BJ (cell line): ENCODE results near the gene IKBKE. TPM values are rescaled to one million over a fixed set of nuclear protein-coding genes. Genes with fewer than 3 reads are reported as not detected.

ENCODE experiments used
- CTCF ChIA-PET: fragments of 350-600 bp; formaldehyde crosslinking; extraction: SDS; loops from one replicate; lab custom pipeline; 2021; ENCODE audit warnings: antibody characterized with exemption, inconsistent platforms; lab: Yijun Ruan, JAX
- POLR2A ChIA-PET: fragments of 300-600 bp; sonication (Branson Sonifier 250); formaldehyde crosslinking; extraction: SDS; loops from one replicate; lab custom pipeline; 2021; ENCODE audit warnings: antibody characterized with exemption; lab: Charles Lee
- DNase-seq: peaks from one replicate; pipeline ENCODE4 v3.0.0-alpha.2; 2011; ENCODE audit warnings: low read depth
- H3K27me3 ChIP-seq: 2 replicates; pipeline ENCODE4 v1.6.0; 2011; ENCODE audit warnings: low read length; ENCODE audit not compliant: control insufficient read depth, insufficient read depth
- H3K36me3 ChIP-seq: 2 replicates; pipeline ENCODE4 v1.5.1; 2011; ENCODE audit warnings: low read length; ENCODE audit not compliant: control insufficient read depth, insufficient read depth
- H3K4me3 ChIP-seq: 2 replicates; pipeline ENCODE4 v1.5.1; 2011; ENCODE audit warnings: low read depth, mild to moderate bottlenecking, control low read depth, low read length
- CTCF ChIP-seq: IDR thresholded peaks from 2 replicates; pipeline ENCODE4 v1.5.1; 2011; ENCODE audit warnings: low read depth, mild to moderate bottlenecking, control low read depth, inconsistent platforms, low read length, moderate library complexity; ENCODE audit not compliant: insufficient read depth
- polyA plus RNA-seq: library from polyadenylated mRNA; depleted of rRNA; stranded (reverse); fragments of >200 nt; gene quantifications from 2 replicates; pipeline ENCODE4 v1.2.3, GENCODE V29; 2011

Gene IKBKE
- polyA plus RNA-seq, 1 experiment = 23.0 TPM

- CTCF ChIA-PET = interaction anchor here (0.5 to 6.9 kb wide), 5 partner anchors 9 to 172 kb away, joined by 3 to 150 read pairs (median 7); no protein-coding TSS in a partner anchor
- Histone ChIP-seq H3K4me3 (no peak overlapping the region), H3K27me3 (no peaks in the 10 kb centered on the region; the same call in 1 of the 2 replicates), H3K36me3 (peaks cover 39% of the 10 kb centered on the region)
- DNase-seq = no peak
- POLR2A ChIA-PET = no interaction called here
- TF ChIP-seq CTCF = no peak
These were observed 22.3 kb downstream of the IKBKE start for GRCh38 chr1:206492589-206492988.

- Histone ChIP-seq H3K36me3 (peaks cover 33% of the 10 kb centered on the region), H3K27me3 (no peaks in the 10 kb centered on the region; the same call in 1 of the 2 replicates), H3K4me3 (no peak overlapping the region)
- ChIA-PET POLR2A (no interaction called here), CTCF (interaction anchor here (0.9 to 6.9 kb wide), 7 partner anchors 10 to 171 kb away, joined by 3 to 150 read pairs (median 5); no protein-coding TSS in a partner anchor)
- DNase-seq = no peak
- no peak for TF ChIP-seq CTCF
These were observed 23.0 kb downstream of the IKBKE start for GRCh38 chr1:206493279-206493678.

GRCh38 chr1:206495011-206495461 is 24.8 kb downstream of the IKBKE start:
- Histone ChIP-seq H3K4me3 (no peak overlapping the region), H3K36me3 (peaks cover 32% of the 10 kb centered on the region), H3K27me3 (no peaks in the 10 kb centered on the region; the same call in 1 of the 2 replicates)
- ChIA-PET POLR2A (no interaction called here), CTCF (interaction anchor here (0.6 to 3.6 kb wide), 8 partner anchors 9 to 417 kb away, joined by 3 to 17 read pairs (median 4); no protein-coding TSS in a partner anchor)
- no peak for DNase-seq
- TF ChIP-seq CTCF = no peak

- Histone ChIP-seq H3K36me3 (peaks cover 28% of the 10 kb centered on the region), H3K27me3 (no peaks in the 10 kb centered on the region; the same call in 1 of the 2 replicates), H3K4me3 (no peak overlapping the region)
- ChIA-PET POLR2A (interaction anchor here (0.7 kb wide), 1 partner anchor 104 kb away, joined by 3 read pairs; no protein-coding TSS in a partner anchor), CTCF (interaction anchor here (0.6 to 3.6 kb wide), 10 partner anchors 8 to 416 kb away, joined by 3 to 17 read pairs (median 4); no protein-coding TSS in a partner anchor)
- TF ChIP-seq CTCF = no peak
- no peak for DNase-seq
These were observed 25.3 kb downstream of the IKBKE start for GRCh38 chr1:206495493-206496046.

- CTCF ChIA-PET = interaction anchor here (0.8 to 3.6 kb wide), 9 partner anchors 8 to 416 kb away, joined by 3 to 17 read pairs (median 4); no protein-coding TSS in a partner anchor
These were observed 26.0 kb downstream of the IKBKE start for GRCh38 chr1:206496131-206496793.

More at GRCh38 chr1:206496131-206496793, 26.0 kb downstream of the IKBKE start:
- Histone ChIP-seq H3K36me3 (peaks cover 26% of the 10 kb centered on the region), H3K27me3 (no peaks in the 10 kb centered on the region), H3K4me3 (no peak overlapping the region)
- DNase-seq = no peak
- POLR2A ChIA-PET = interaction anchor here (0.7 kb wide), 1 partner anchor 103 kb away, joined by 3 read pairs; no protein-coding TSS in a partner anchor
- TF ChIP-seq CTCF = no peak
